Right kidney (tissue), 1 donor: ENCODE results near the gene POU5F1.
"Not testable (repeated sequence)": the region's sequence is repeated elsewhere in the genome, so short reads cannot be mapped to it uniquely, and the experiment has no call there.

Experiments used
- DNase-seq: peaks from one replicate; pipeline ENCODE4 v3.0.0-alpha.2; 2016

The POU5F1 gene

DNA sequence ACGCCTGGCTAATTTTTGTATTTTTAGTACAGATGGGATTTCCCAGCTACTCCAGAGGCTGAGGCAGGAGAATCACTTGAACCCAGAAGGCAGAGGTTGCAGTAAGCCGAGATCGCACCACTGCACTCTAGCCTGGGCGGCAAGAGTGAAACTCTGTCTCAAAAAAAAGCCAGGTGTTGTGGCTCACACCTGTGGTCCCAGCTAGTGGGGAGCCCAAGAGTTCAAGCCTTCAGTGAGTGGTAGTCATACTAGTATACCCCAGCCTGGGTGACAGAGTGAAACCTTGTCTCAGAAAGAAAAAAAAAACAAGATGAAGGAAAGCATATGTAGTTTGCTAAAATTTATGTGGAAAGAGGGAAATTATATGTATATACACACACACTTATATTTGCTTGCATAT is 20.0 kb upstream of the POU5F1 start:
- DNase-seq: no peak

- DNase-seq: not testable (repeated sequence)
Observed at GRCh38 chr6:31189223-31189622, 18.7 kb upstream of the POU5F1 start.

GRCh38 chr6:31187780-31188194 is 17.3 kb upstream of the POU5F1 start:
- no peak for DNase-seq

DNA sequence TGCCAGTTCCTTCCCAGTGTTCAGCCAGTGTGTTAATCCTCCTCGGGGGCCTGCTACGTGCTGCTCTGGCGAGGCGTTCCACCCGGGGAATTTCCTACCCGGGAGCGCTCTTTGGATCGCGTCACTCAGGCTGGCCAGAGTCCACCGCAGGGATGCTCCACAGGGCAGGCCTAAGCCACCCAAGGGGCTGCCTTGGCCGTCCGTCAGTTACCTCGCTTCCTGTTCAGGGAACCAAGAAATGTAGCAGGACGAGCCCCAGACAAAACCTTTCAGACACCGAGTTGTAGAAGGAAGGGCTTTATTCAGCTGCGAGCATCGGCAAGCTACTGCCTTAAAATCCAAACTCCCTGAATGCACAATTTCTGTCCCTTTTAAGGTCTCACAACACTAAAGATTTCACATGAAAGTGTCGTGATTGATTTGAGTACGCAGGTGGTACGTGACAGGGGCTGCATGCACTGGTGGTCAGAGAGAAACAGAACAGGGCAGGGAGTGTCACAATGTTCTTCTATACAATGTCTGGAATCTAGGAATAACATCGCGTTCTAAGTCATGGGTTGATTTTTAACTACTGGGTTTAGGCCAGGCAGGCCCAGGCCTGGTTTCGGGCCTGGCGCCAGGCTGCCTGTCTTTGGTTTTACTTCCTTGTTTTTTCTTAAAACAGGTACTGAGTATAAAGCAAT is 15.7 kb upstream of the POU5F1 start:
- DNase-seq: peak; percentile 21

DNA sequence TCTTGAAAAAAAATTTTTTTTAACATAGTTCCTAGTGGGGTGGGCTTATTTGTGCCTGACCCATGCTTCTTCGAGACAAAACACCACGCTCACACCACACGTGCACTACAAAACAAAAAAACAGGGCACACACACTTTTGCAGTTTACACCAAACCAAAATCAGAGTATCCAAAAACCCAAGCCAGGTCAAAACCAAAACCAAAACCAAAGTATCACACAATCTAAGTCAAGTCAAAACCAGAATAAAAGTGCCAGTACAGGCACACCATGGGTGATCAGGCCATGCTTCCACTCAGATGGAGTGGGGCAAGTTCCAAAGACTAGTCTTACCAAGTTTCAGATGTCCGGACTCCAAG is 15.2 kb upstream of the POU5F1 start:
- not testable (repeated sequence) for DNase-seq

DNA sequence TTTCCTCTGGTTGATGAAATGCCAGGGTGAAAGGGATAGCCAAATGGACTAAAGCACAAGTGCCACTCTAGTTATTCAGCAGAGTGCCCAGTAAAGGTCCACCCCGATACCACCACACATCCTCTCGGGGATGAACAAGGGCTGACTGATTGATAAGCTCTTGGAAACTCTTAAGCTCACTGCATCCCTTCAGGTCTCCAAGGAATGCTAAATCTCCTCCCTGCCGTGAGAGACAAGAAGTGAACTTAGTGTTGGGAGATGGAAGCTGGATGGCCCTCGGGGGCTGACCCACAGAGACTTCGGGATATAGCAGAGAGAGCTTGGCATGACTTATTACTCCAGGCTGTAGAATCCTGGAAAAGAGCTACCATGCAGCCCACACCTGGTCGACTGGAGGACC is 13.4 kb upstream of the POU5F1 start:
- DNase-seq: not testable (repeated sequence)

GRCh38 chr6:31183287-31183686 is 12.8 kb upstream of the POU5F1 start:
- DNase-seq: not testable (repeated sequence)

GRCh38 chr6:31180500-31180899 is 10.0 kb upstream of the POU5F1 start:
- peak; percentile 37 for DNase-seq

GRCh38 chr6:31179896-31180295 is 9.4 kb upstream of the POU5F1 start:
- no peak for DNase-seq

- no peak for DNase-seq
Observed at GRCh38 chr6:31179042-31179386, 8.5 kb upstream of the POU5F1 start.

DNA sequence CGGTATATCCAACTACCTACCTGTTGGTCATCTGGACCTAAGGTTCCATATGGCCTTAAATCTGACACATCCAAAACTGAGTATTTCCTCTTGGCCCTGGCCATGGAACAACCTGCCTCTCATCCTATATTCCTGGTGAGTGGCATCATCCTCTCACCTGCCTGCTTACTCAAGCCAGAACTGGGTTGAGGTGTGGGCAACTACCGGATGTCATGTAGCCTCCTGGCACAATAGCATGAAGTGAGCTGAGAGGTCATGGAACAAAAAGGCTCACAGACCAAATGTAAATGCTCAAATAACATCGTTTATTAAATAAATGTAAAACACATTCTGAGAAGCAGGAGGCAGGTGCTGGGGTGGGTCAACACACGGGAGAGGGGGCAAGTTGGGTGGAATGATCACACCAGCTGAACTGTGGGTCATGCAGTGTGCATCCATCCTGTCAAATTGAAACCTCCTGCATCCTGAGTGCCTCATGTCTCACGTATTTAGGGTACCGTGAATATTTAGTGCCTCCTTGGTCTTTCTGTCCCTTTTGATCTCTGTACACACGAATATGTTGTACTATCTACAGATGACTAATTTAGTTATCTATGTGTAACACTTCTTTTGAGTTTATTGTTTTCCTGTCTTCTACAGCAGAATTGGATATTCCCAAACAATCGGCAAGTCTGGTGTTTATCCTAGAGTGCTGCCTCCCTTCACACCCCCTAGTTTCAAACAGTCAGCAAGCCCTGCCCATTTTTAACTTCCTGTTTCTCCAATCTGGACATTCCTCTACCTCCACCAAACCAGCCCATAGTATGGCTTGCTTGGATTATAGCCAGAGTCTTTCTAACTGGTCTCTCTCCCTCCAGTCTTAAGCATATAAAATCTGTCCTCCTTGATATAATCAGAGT is 7.9 kb upstream of the POU5F1 start:
- DNase-seq: no peak

DNA sequence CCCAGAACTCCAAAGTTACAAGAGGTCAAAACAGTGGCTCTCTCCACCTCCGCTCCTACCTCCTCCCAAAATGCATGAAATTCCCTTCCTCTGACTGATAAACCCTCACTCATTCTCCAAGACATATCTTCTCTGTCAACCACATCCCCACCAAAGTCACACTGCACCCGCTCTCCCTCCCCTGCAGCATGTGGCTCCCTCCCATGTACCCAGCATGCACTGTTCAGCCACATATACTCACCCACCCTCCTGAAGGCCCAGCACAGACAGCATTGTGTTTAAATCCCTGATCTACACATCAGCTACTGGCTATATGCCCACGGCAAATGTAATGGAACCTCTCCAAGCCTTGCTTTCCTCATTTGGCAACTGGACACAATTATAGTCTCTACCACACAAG is 5.5 kb upstream of the POU5F1 start:
- no peak for DNase-seq

GRCh38 chr6:31174378-31174777 is 3.9 kb upstream of the POU5F1 start:
- DNase-seq: no peak

GRCh38 chr6:31173406-31173805 is 2.9 kb upstream of the POU5F1 start:
- DNase-seq: no peak

GRCh38 chr6:31172973-31173384 is 2.5 kb upstream of the POU5F1 start:
- DNase-seq: no peak

DNA sequence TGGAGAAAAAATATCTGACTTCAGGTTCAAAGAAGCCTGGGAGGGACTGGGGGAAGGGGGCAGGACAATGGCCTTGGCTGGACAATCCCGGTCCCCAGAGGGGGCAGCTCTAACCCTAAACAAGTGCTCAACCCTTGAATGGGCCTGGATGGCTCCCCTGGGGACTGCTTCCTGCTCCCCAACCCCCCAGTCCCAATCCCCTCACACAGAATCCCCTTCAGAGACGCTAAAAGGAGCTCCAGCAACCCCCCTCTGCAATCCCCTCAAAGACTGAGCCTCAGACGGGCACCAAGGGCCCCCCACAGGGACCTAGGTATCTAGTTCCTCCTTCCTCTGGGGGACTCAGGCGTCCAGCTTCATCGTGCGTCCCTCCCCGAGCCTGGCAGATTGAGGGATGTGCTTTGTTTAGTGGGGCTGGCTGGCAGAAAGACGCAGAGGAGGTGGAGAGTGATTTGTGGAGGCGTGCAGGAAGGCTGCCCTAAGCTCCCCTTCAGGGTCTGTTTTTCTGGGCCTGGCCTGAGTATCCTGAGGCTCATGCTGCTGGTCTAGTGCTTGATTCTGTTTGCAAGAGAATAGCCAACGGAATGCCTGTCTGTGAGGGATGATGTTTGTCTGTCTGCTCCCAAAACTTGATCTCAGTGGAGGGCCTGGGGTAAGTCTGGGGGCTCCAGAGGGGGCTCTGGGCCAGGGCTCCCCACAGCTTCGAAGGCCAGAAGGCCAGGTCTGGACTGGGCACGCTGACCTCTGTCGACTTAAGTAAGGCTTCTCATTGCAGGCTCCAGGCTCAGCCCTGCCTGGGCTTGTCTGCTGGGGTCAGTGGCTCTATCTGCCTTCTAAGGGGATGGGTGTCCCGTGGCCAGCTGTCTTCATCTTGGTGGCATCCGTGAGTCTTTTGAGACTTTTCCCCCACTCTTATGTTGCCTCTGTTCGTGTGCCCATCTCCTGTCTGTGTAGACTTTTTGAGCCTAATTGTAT is 1.7 kb upstream of the POU5F1 start:
- no peak for DNase-seq

GRCh38 chr6:31170987-31171671 is 647 bp upstream of the POU5F1 start:
- DNase-seq: no peak

GRCh38 chr6:31169858-31170599 is 453 bp downstream of the POU5F1 start:
- not testable (repeated sequence) for DNase-seq

- DNase-seq: no peak
Observed at GRCh38 chr6:31169123-31169857, 1.2 kb downstream of the POU5F1 start.

DNA sequence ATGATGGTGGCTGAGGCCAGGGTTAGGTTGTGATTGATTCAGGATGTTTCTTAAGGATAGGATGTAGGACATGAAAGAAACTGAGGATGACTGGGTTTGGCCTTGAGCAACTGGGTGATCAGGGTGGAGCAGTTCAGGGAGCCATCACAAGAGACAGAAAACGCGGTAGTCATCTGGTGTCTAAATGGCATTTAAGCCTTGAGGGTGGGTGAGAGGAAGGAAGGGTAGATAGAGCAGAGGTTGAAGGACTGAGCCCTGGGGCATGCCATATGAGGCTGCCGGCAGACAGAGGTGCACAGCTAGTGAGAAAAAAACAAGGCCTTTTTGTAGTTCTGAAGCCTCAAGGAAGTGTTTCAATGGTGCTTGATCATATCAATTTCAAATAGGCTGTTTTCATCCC is 1.9 kb downstream of the POU5F1 start:
- DNase-seq: no peak

DNA sequence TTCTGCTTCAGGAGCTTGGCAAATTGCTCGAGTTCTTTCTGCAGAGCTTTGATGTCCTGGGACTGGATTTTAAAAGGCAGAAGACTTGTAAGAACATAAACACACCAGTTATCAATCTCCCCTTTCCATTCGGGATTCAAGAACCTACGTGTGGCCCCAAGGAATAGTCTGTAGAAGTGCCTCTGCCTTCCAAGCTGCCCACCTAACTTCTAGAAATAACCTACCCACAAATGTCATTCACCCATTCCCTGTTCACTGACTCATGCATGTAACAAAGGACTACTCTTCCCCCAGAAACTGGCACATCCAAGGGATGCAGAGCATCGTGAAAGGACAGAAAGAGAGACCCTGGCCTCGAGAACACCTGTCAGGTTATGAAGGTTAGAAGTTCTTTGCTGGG is 4.5 kb downstream of the POU5F1 start:
- no peak for DNase-seq
